DND-41 (cell line): ENCODE data around the gene PEX19.

Experiments used
- ATAC-seq: fragments of 200-7000 bp; cut with Tn5 transposase; 3 replicates; pipeline ENCODE4 v1.9.1; 2021; ENCODE audit warnings: low read depth; ENCODE audit not compliant: insufficient read depth
- DNase-seq: peaks from one replicate; pipeline ENCODE4 v3.0.0-alpha.2; 2020
- H2AFZ ChIP-seq: 2 replicates; pipeline ENCODE4 v1.6.0; 2012; ENCODE audit warnings: low read depth, low read length
- H3K27ac ChIP-seq: 2 replicates; pipeline ENCODE4 v1.5.1; 2012; ENCODE audit warnings: low read length, inconsistent platforms
- H3K27me3 ChIP-seq: fragments of 200-600 bp; sonication (generic); 2 replicates; pipeline ENCODE4 v1.6.0; 2012; ENCODE audit warnings: low read length, mild to moderate bottlenecking, inconsistent platforms; ENCODE audit not compliant: insufficient read depth, poor library complexity
- H3K36me3 ChIP-seq: 2 replicates; pipeline ENCODE4 v1.5.1; 2012; ENCODE audit warnings: low read length, inconsistent platforms; ENCODE audit not compliant: insufficient read depth
- H3K4me1 ChIP-seq: 2 replicates; pipeline ENCODE4 v1.5.1; 2012; ENCODE audit warnings: mild to moderate bottlenecking, low read length; ENCODE audit not compliant: insufficient read depth
- H3K4me2 ChIP-seq: 2 replicates; pipeline ENCODE4 v1.6.0; 2012; ENCODE audit warnings: mild to moderate bottlenecking, moderate library complexity, low read length, inconsistent platforms; ENCODE audit not compliant: insufficient read depth
- H3K4me3 ChIP-seq, 2 experiments: fragments of 200-600 bp in 1 of 2; shearing (Covaris generic) in 1 of 2; 2 replicates each; pipeline ENCODE4 v1.5.1; 2012 to 2016; ENCODE audit warnings: inconsistent platforms in 2 of 2, low read length in 2 of 2, mild to moderate bottlenecking in 2 of 2, low read depth in 1 of 2, moderate library complexity in 1 of 2
- H3K79me2 ChIP-seq: 2 replicates; pipeline ENCODE4 v1.6.0; 2012; ENCODE audit warnings: low read length, inconsistent platforms; ENCODE audit not compliant: insufficient read depth
- H3K9ac ChIP-seq: 2 replicates; pipeline ENCODE4 v1.6.0; 2012; ENCODE audit warnings: low read depth, mild to moderate bottlenecking, inconsistent platforms, low read length, moderate library complexity
- H3K9me3 ChIP-seq: 2 replicates; pipeline ENCODE4 v1.5.1; 2012; ENCODE audit warnings: low read length, moderate library complexity, mild to moderate bottlenecking, inconsistent platforms; ENCODE audit not compliant: insufficient read depth, severe bottlenecking
- H4K20me1 ChIP-seq: 2 replicates; pipeline ENCODE4 v1.6.0; 2012; ENCODE audit warnings: low read length; ENCODE audit not compliant: insufficient read depth
- CTCF ChIP-seq: IDR thresholded peaks from 2 replicates; pipeline ENCODE4 v1.5.1; 2012; ENCODE audit warnings: borderline replicate concordance, low read length, moderate library complexity, mild to moderate bottlenecking; ENCODE audit not compliant: poor library complexity, severe bottlenecking; ENCODE audit errors: extremely low read depth
- EZH2 ChIP-seq: IDR thresholded peaks from 3 replicates; pipeline ENCODE4 v1.6.1; 2012; ENCODE audit warnings: borderline replicate concordance, low read depth, mild to moderate bottlenecking, moderate library complexity, low read length, inconsistent platforms; ENCODE audit not compliant: severe bottlenecking

PEX19 gene

DNA sequence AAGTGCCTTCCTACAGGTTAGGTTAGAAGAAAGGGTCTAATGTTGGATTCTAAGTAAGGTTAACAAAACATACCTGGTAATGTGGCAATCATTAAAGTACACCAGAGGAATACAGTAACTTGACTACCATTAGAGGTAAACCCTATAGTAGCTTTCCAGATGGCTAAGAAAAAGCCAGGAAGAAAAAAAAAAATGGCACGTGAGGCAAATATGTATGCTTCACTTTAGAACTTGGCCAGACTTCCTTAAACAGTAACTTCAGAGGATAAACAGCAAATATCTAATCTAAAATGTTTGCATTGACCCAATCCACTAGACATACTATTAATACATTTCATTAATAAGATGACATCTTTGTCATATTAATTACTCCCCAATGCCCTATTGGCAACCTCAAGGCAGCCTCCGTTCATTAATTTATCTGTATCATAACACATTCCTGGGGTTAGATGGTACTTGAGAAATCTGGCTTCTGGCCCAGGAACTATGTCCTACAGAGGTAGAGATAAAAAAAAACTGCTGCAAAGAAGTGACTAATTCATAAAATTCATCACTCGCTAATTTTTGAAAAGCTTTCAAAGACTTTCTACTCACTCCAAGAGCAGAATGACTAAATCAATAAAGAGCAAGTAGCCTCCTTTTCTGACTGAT, 28.4 kb downstream of the PEX19 start:
- DNase-seq (no peak), ATAC-seq (no peak)
- Histone ChIP-seq H3K4me3 (no peak overlapping the region), H4K20me1 (peaks cover 11% of the 10 kb centered on the region; the same call in 1 of the 2 replicates), H3K36me3 (peaks cover 56% of the 10 kb centered on the region), H3K4me1 (peaks cover 41% of the 10 kb centered on the region), H3K79me2 (peaks cover 97% of the 10 kb centered on the region), H3K9ac (no peak overlapping the region), H3K9me3 (no peaks in the 10 kb centered on the region), H3K27ac (no peak overlapping the region), H2AFZ (no peak overlapping the region), H3K27me3 (no peaks in the 10 kb centered on the region), H3K4me2 (no peak overlapping the region)
- TF ChIP-seq CTCF (no peak), EZH2 (no peak)

GRCh38 chr1:160255781-160256300, 29.1 kb downstream of the PEX19 start:
- H3K4me2 ChIP-seq: no peak overlapping the region
- H2AFZ ChIP-seq: no peak overlapping the region
- H3K4me3 ChIP-seq: no peak overlapping the region
- no peak for ATAC-seq
- peaks cover 14% of the 10 kb centered on the region; the same call in 1 of the 2 replicates for H4K20me1 ChIP-seq
- no peak for DNase-seq
- peaks cover 34% of the 10 kb centered on the region for H3K4me1 ChIP-seq
- no peak overlapping the region for H3K9ac ChIP-seq
- H3K79me2 ChIP-seq: peaks cover 97% of the 10 kb centered on the region
- TF ChIP-seq EZH2 (no peak), CTCF (no peak)
- H3K27me3 ChIP-seq: no peaks in the 10 kb centered on the region
- no peak overlapping the region for H3K27ac ChIP-seq
- H3K9me3 ChIP-seq: no peaks in the 10 kb centered on the region
- H3K36me3 ChIP-seq: peaks cover 62% of the 10 kb centered on the region

DNA sequence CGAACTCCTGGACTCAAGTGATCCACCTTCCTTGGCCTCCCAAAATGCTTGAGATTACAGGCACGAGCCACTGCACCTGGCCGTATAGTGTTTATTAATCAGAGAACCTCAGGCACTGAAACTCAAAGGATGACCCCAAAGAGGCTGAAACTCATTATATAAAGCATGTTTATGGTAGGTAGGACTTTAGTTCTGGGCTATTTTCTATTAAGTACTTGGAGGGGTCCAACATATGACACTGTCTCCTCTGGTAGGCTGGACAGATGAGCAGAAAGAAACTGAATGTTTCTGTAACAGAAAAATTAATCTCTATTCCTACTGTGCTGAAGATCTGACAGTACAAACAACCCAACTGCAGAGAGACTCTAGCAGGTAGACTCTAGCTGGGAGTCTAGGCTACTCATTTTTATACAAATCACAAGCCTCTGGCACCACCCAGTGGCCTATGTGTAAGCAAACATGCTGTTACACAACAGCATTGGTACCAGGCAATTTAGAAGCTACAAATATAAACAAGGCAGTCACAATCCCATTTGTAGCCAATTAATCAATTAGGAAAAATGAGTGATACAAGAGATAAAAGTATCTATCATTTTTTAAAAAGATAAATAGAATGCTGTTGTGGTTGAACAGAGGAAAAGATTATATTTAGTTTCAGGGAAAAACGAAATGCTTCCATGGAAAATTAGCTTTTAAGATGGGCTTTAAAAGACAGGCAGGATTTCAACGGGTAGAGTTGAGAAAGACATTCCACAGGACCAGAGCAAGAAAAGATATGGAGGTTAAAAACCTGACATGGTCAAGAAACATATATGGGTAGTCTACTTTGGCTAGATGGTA, 33.0 kb downstream of the PEX19 start:
- ATAC-seq: peak; percentile 96

More for the DNA sequence above, 33.0 kb downstream of the PEX19 start:
- Histone ChIP-seq H3K27ac (no peak overlapping the region), H4K20me1 (peaks cover 15% of the 10 kb centered on the region; the same call in 1 of the 2 replicates), H3K9ac (no peak overlapping the region), H3K79me2 (peaks cover 94% of the 10 kb centered on the region), H3K4me2 (no peak overlapping the region), H3K4me3 (no peak overlapping the region), H3K27me3 (no peaks in the 10 kb centered on the region), H3K9me3 (no peaks in the 10 kb centered on the region), H3K36me3 (peaks cover 53% of the 10 kb centered on the region), H3K4me1 (no peaks in the 10 kb centered on the region), H2AFZ (no peak overlapping the region)
- peak; percentile 57 for DNase-seq
- peak; percentile 72 for TF ChIP-seq CTCF
- TF ChIP-seq EZH2: no peak
